ENCODE data around the gene NOTO.

NOTO gene

DNA sequence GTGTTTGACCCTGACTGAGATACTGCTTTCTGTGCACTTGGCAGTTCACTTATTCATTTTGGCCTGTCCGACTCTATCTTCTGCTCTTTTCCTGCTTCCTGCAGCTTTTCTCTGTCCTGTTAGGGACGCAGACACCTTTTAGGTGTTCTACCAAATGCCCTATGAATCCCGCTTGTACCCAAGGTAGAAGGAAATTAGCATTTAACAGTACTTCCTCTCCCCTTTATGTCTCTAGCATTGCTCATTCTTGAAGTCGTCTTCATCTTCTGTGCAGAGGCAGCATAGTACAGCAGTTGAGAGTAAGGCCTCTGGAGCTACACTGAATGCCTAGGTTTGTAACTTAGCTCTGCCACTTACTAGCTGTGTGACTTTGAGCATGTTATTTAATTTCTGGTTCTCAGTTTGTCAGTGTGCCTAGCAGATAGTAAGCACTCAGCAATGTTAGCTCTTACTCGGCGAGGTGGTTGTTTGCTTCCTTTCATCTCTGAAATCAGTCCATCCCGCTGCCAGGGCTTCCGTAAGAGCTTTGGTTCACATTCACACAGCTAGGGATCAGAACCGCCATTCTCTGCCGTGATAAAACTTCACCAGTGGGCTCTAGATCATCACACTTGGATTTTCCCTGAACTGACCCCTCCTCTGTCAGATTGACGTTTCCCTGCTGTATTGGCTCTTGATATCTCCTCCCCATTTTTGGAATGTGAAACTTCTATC, 33.1 kb downstream of the NOTO start:
- no peak for TF ChIP-seq ZNF274 (IDR thresholded peaks at IDR 0.05; ENCODE audit: low read depth, low read length)
- peak overlapping the region; percentile 79 for H3K4me3 ChIP-seq (ENCODE audit: low read length)

DNA sequence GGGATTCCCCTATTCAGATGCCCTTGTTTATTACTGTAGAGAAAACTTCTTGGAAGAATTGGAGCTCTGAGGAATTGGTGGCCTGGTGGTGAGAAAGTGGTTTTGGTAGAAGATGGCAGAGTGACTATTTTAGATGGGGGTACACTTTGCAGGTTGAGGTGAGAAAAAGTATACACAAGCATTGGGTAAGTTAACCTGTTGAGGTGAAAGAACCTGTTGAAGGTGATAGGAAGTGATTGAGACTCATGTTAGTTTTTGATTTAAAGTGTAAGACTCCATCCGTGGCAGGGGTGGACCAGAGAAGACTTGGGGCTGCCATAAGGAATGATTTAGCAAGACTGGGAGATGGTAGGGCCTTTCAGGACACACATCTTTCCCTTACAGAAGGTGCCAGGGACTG, 34.8 kb downstream of the NOTO start:
- H3K4me3 ChIP-seq (ENCODE audit: low read length) = no peak overlapping the region
- TF ChIP-seq ZNF274 (IDR thresholded peaks at IDR 0.05; ENCODE audit: low read depth, low read length) = no peak

DNA sequence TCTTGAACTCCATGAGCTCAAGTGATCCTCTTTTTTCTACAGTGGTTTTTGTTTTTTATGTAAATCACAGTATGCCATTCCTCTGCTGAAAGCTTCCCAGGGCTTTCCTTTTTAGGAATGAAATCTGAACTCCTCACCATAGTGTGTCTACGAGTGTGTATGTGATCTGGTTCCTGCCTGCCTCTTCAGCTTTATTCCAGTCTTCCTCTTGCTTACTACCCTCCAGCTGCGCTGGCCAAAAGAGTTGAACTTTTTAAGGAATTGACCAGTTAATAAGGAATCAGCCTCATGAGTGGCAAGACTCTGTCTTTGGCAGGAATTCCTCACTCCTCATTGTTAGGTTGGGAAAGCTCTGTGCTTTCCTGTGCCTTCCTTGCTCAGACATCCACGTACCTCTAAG, 35.8 kb downstream of the NOTO start:
- TF ChIP-seq ZNF274 (IDR thresholded peaks at IDR 0.05; ENCODE audit: low read depth, low read length) = no peak
- no peak overlapping the region for H3K4me3 ChIP-seq (ENCODE audit: low read length)

DNA sequence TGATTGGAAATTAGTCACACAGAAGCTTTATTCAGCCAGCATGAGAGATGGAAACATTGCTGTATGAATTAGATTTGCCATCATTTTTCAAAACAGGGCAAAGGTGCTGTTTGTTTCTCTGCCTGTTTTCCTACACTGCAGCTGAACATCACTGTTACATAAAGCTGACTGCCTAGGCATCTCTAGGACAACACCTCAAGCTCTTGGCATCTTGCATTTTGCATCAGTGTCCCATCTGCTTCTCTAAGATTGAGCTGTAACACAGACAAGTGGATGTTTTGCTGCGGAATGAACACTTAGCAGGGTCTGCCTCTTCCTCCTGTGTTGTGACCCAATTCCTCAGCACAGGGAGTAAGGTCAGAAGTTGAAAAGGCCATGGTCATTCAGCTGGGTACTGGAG, 36.6 kb downstream of the NOTO start:
- H3K4me3 ChIP-seq (ENCODE audit: low read length) = no peak overlapping the region
- no peak for TF ChIP-seq ZNF274 (IDR thresholded peaks at IDR 0.05; ENCODE audit: low read depth, low read length)

DNA sequence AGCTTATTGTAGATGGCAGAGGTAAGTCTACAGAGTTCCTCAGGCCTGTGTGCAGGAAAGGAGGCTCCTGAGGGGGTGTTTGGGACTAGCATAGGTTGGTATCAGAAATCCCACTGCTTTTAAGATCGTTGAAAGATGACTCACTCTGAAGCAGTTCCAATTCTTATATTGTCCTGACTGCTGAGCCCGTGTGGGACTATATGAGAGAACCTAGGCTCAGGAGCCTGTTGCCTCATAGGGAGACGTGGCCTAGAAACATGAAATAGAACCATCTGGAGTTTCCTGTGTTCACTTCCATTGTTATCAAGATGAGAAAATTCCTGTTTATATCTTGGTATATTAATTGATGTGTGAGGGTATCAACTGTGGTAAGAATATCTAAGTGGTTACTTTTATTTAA, 37.4 kb downstream of the NOTO start:
- H3K4me3 ChIP-seq (ENCODE audit: low read length) = no peak overlapping the region
- TF ChIP-seq ZNF274 (IDR thresholded peaks at IDR 0.05; ENCODE audit: low read depth, low read length) = no peak

DNA sequence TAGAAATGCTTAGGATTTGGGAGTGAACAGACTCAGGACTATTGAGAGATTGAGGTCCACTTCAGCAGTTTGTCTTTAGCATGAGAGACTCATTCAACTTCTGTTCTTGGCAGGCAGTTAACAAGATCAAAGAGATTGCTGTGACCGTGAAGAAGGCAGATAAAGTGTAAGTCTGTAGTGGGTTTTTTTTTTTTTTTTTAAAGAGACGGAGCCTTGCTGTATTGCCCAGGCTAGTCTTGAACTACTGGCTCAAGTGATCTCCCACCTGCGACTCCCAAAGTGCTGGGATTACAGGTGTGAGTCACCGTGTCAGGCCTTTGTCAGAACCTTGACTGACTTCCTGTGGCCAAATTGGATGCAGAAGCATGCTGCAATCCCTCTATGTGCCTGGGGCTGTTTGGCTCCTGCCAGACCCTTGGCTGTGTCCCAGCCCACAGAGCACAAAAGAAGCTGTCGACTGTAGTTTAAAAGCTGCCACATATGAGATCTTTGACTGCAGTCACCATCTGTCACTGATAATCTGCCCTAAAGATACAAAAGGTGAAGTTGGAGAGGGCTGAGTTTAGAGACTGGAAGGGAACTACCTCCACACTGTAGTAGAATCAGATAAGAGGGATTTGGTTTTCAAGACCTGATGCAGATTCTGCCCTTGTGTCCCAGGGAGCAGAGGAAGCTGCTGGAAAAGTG, 41.7 kb downstream of the NOTO start:
- no peak overlapping the region for H3K4me3 ChIP-seq (ENCODE audit: low read length)
- no peak for TF ChIP-seq ZNF274 (IDR thresholded peaks at IDR 0.05; ENCODE audit: low read depth, low read length)

DNA sequence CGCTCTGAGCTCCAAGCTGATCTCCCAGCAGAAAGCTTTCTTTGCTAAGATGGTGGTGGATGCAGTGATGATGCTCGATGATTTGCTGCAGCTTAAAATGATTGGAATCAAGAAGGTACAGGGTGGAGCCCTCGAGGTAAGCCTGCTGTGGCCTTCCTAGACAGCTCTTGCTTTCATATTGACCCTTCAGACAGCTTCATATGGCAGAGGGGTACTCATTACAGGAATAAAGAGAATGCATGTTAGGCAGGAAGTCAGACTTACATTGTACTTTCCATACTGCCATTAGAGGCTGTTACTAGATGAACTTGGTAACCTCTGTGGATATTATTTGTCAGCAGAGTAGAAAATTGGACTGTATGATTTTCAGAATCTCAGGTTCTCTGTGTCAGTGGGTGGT, 42.2 kb downstream of the NOTO start:
- TF ChIP-seq ZNF274 (IDR thresholded peaks at IDR 0.05; ENCODE audit: low read depth, low read length) = no peak
- no peak overlapping the region for H3K4me3 ChIP-seq (ENCODE audit: low read length)

DNA sequence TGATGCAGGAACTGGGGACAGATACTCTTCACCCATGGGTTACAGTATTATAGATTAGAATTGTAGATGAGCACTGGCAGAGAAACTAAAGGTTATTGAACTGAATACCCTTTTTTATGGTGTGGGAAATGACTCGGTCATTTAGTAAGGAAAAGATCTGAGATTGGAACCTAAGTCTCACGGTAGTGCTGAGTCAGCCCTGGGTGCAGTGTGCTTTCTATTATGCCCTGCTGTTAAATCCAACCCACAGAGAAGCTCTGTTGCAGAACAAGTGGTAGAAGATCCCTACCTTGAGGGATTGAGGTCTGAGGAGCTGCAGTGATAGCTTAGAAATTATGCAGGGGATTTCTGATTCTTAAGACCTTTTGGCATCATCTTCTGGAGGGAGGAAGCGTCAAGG, 44.5 kb downstream of the NOTO start:
- no peak for TF ChIP-seq ZNF274 (IDR thresholded peaks at IDR 0.05; ENCODE audit: low read depth, low read length)
- H3K4me3 ChIP-seq (ENCODE audit: low read length) = no peak overlapping the region

DNA sequence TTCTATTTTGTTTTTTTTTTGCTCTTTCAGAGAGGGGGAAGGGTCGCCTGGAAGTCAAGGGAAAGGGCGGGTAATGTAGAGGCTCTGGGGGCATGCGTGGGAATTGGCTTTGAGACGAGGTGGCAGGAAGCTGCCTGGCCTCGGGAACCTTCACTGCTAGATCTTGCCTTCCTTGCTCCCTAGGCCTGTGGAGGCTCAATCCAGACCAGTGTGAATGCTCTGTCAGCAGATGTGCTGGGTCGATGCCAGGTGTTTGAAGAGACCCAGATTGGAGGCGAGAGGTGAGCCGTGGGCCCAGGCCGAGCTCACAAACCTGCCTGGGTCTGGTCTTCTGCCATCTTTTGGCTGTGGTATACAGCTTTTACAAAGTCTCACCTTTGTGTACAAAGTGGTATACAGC, 47.3 kb downstream of the NOTO start:
- no peak for TF ChIP-seq ZNF274 (IDR thresholded peaks at IDR 0.05; ENCODE audit: low read depth, low read length)
- H3K4me3 ChIP-seq (ENCODE audit: low read length) = no peak overlapping the region

DNA sequence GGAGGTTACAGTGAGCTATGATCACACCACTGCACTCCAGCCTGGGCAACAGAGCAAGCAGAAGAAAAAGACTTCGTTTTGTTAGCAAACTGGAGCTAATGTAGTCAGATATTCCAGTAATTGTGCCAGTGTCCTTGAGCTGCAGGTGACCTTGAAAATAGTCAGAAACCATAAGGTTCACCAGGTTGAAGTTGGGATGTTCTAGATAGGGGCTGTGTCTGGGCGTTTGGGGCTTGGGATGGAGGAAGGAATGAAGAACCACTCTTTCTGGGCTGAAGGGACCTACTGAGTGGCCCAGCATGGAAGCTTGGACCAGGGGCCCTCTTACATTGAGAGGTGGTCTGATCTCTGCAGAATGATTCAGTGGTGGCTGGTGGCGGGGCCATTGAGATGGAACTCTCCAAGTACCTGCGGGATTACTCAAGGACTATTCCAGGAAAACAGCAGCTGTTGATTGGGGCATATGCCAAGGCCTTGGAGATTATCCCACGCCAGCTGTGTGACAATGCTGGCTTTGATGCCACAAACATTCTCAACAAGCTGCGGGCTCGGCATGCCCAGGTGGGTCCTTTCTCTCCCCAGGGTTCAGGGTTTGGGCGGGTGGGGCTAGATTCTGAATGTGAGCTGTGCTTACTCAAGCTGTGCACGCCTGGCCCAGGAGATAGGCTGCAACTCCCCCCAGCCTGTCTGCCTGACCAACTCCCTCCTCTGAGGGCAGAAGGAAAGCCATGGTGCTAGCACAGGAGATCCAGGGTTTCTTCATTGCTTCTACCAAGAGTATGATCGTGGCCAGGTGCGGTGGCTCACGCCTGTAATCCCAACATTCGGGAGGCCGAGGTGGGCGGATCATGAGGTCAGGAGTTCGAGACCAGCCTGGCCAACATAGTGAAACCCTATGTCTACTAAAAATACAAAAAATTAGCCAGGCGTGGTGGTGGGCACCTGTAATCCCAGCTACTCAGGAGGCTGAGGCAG, 48.8 kb downstream of the NOTO start:
- no peak for TF ChIP-seq ZNF274 (IDR thresholded peaks at IDR 0.05; ENCODE audit: low read depth, low read length)
- no peak overlapping the region for H3K4me3 ChIP-seq (ENCODE audit: low read length)

DNA sequence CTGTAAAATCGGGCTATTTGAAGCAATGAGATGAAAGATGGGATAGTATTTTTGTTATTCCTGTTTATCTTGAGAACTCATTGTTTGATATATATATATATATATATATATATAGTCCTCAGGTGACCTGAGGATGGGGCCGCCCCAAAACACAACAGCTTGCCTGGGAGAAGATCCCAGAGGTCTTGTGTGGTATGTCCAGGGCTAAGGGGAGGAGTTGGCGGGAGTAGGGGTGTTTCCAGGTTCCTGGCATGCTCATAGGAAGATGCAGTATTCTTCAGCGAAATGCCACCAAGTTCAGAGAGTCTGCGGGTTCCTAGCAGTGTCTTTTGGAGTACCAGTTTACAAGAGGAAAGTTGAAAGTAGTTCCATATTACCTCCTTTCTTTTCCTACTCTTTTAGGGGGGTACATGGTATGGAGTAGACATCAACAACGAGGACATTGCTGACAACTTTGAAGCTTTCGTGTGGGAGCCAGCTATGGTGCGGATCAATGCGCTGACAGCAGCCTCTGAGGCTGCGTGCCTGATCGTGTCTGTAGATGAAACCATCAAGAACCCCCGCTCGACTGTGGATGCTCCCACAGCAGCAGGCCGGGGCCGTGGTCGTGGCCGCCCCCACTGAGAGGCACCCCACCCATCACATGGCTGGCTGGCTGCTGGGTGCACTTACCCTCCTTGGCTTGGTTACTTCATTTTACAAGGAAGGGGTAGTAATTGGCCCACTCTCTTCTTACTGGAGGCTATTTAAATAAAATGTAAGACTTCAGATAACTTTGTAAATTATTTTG, 50.1 kb downstream of the NOTO start:
- TF ChIP-seq ZNF274 (IDR thresholded peaks at IDR 0.05; ENCODE audit: low read depth, low read length) = no peak
- H3K4me3 ChIP-seq (ENCODE audit: low read length) = no peak overlapping the region

DNA sequence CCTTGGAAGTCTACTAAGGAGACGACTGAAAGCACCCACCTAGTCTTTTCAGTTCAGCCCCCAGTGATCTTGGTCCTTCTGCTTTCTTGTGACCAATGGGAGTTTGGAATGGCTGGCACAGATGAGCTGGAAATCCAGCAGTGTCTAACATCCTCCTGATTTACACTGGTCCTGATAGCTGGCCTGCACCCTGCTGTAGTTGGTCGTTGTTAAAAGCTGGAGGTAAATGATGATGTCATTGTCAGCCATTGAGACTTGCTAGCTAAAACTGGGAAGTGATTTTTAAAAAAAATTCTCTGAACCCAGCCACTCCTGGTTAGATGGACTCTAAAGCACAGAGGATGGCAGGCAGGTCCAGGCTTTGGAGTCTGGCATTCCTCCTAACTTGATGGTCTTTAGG, 51.0 kb downstream of the NOTO start:
- H3K4me3 ChIP-seq (ENCODE audit: low read length) = no peak overlapping the region
- TF ChIP-seq ZNF274 (IDR thresholded peaks at IDR 0.05; ENCODE audit: low read depth, low read length) = no peak

DNA sequence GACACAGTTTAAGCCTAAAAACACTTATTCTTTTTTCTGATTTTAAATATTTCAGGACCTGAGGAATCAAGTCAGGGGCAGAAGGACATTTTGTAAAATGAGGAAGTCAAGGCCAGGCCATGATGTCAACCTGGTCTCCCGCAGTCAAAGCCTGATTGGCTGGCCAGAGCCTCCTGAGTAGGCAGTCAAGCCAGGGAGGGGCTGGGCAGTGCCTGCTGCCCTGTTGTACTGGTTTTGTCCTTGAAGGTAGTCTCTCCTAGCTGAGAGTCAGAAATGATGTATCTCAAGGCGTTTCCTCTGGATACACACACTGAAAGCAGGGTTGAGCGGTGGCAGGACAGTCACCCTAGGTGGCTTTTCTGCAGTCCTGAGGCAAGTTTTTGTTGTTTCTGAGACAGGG, 51.5 kb downstream of the NOTO start:
- TF ChIP-seq ZNF274 (IDR thresholded peaks at IDR 0.05; ENCODE audit: low read depth, low read length) = no peak
- H3K4me3 ChIP-seq (ENCODE audit: low read length) = no peak overlapping the region

All from GM08714 (cell line).